Thymus (tissue), 11 donors: ENCODE measurements around the gene RASSF8. TPM values are rescaled to one million over a fixed set of nuclear protein-coding genes. Genes with fewer than 3 reads are reported as not detected.

Experiments used
- DNase-seq, 9 donors: peaks; one replicate each; pipeline ENCODE4 v3.0.0-alpha.2; 2013; ENCODE audit warnings: low spot score in 9 of 9, low read depth in 6 of 9, missing footprints in 1 of 9
- H3K27ac ChIP-seq, 2 donors: one replicate each; pipeline ENCODE4 v1.5.1; 2013; ENCODE audit warnings: control low read depth in 1 of 2, low read depth in 1 of 2, low read length in 1 of 2, mild to moderate bottlenecking in 1 of 2, moderate library complexity in 1 of 2
- H3K27me3 ChIP-seq, 2 donors: one replicate each; pipeline ENCODE4 v1.5.1; 2013; ENCODE audit warnings: low read length in 1 of 2; ENCODE audit not compliant: control insufficient read depth in 2 of 2, insufficient read depth in 1 of 2
- H3K36me3 ChIP-seq, 2 donors: one replicate each; pipeline ENCODE4 v1.5.1; 2013; ENCODE audit warnings: low read length in 1 of 2, mild to moderate bottlenecking in 1 of 2, moderate library complexity in 1 of 2; ENCODE audit not compliant: control insufficient read depth in 2 of 2, insufficient read depth in 2 of 2
- H3K4me1 ChIP-seq, 2 donors: one replicate each; pipeline ENCODE4 v1.5.1; 2013; ENCODE audit warnings: low read length in 2 of 2; ENCODE audit not compliant: control insufficient read depth in 2 of 2, insufficient read depth in 2 of 2
- H3K4me3 ChIP-seq, 2 donors: one replicate each; pipeline ENCODE4 v1.5.1; 2013; ENCODE audit warnings: low read length in 2 of 2, control low read depth in 1 of 2, mild to moderate bottlenecking in 1 of 2
- H3K9me3 ChIP-seq, 2 donors: one replicate each; pipeline ENCODE4 v1.5.1; 2013; ENCODE audit warnings: low read length in 1 of 2, mild to moderate bottlenecking in 1 of 2; ENCODE audit not compliant: control insufficient read depth in 2 of 2, insufficient read depth in 1 of 2
- WGBS: extraction: QIAGEN DNeasy Blood & Tissue Kit; methylation state at CpG from one replicate; pipeline ENCODE4 v1.1.7; 2013; 5-methylcytosine and 5-hydroxymethylcytosine counted together
- polyA plus RNA-seq: library from polyadenylated mRNA; stranded (reverse); fragments of 200-250 nt; gene quantifications from one replicate; pipeline ENCODE4 v1.2.3, GENCODE V29; 2013
- total RNA-seq: library from RNA; stranded (reverse); fragments of 120-200 nt; gene quantifications from one replicate; pipeline ENCODE4 v1.2.4, GENCODE V29; 2013
- donor health status: healthy.

The RASSF8 gene
- total and polyA plus RNA-seq, 2 donors = 6.4 to 15.3 TPM

DNA sequence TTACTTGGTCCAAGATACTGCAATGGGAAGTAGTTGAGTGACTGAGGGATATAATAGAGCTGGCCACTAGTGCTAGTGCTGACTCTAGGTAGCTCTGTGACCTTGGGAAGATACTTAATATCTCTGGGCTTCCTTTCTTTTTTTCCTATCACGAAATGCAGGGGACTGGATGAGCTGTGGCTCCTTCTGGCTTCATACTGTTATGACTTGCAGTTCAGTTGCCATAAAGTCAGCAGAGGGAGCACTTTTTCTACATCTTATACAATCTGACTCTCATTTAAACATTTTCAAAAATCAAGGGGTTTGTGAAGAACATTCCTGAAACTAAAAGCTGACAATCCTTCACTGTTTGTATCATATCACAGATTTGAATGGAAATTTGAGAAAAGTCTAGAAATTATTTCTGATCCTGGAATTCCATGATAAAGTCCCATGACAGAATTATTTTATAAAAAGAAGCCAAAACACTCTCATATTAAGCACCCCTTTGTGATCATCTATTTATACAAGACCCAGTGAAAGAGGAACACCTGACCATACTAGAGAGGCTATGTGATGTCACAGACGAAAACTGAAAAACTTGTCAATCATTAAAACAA is 161.0 kb downstream of the RASSF8 start:
- DNase-seq = peak in 3 of 9 donors; percentile 24 to 70 (median 44)
- Histone ChIP-seq H3K27ac (no peak overlapping the region), H3K27me3 (peaks cover 49 to 65% of the 10 kb centered on the region in 2 donors), H3K4me1 (peaks cover 8 to 25% of the 10 kb centered on the region in 2 donors), H3K4me3 (no peak overlapping the region), H3K36me3 (no peaks in the 10 kb centered on the region), H3K9me3 (no peaks in the 10 kb centered on the region)
- WGBS = 37% methylated on average over 2 of the region's 2 CpGs

DNA sequence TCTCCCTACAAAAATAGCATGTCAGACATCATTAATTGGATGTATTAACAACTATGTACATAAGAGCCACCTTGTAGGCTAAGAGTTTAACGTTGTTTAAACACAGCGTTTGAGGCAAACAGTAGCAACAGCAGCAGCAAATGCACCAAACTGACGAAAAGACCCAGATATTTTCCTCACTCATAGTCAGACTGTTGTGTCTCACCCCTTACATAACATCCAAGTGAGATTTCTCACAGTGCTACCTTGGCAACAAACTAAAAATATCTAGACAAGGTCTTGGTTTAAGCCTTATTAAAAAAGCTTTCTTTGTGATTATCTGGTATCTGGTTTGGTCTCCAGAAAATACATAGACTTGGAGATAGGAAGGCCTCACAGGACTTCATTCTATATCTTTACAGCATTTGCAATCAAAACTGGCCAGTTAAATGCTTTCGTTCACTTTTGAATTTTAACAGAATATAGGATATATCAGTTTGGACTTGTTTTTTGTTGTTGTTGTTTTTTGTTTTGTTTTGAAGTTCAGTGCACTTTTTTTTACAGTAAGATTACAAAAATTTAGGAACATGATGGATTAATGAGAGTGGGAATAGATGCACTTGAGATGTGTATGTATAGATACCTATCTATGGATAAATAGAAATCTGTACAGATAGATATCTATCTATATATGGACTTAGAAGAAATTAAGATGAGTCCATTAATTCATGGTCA is 162.2 kb downstream of the RASSF8 start:
- H3K27ac ChIP-seq = no peak overlapping the region
- no peak for DNase-seq
- 98% methylated on average over 4 of the region's 4 CpGs for WGBS
- no peaks in the 10 kb centered on the region for H3K36me3 ChIP-seq
- peaks cover 56 to 74% of the 10 kb centered on the region in 2 donors for H3K27me3 ChIP-seq
- no peaks in the 10 kb centered on the region for H3K9me3 ChIP-seq
- H3K4me3 ChIP-seq = no peak overlapping the region
- peaks cover 14 to 33% of the 10 kb centered on the region in 2 donors for H3K4me1 ChIP-seq

DNA sequence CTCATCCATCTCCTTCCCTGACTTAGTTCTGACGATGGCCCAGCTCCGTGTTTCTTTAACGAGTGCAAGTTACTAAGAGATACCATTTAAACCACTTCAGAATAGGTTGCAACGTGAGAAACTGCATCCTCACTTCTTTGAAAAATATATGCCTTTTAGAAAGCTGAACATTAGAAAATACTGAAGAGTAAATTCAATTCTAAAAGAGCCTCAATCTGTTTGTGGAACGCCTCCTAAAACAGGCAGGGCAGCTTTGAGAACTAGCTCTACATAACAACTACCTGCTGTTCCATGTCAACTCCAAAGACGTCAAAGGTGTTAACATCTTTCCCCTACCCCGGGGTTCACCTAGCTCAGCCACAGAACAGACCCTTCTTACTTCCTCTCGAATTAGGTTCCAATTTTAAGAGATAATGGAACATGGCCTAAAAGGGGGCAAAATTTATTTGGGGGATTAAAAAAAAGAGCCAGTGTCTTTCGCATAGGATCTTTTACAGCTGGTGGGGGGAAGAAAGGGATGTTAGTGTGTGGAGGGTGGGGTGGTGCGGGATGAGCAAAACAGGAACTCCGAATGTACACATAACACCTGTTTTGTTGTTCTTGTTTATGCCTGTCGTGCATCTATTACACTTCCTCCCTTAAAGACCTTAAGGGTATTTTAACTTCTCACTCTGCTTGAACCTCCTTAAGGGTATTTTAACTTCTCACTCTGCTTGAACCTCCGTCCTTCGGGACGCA is 163.0 kb downstream of the RASSF8 start:
- Histone ChIP-seq H3K9me3 (no peaks in the 10 kb centered on the region), H3K27me3 (peaks cover 64 to 82% of the 10 kb centered on the region in 2 donors), H3K4me3 (peak overlapping the region; percentile 28 to 67), H3K27ac (peak overlapping the region in 1 of 2 donors; percentile 78), H3K36me3 (no peaks in the 10 kb centered on the region), H3K4me1 (peaks cover 19 to 40% of the 10 kb centered on the region in 2 donors)
- DNase-seq = peak in 1 of 9 donors; percentile 18
- WGBS = 43% methylated on average over 15 of the region's 15 CpGs

DNA sequence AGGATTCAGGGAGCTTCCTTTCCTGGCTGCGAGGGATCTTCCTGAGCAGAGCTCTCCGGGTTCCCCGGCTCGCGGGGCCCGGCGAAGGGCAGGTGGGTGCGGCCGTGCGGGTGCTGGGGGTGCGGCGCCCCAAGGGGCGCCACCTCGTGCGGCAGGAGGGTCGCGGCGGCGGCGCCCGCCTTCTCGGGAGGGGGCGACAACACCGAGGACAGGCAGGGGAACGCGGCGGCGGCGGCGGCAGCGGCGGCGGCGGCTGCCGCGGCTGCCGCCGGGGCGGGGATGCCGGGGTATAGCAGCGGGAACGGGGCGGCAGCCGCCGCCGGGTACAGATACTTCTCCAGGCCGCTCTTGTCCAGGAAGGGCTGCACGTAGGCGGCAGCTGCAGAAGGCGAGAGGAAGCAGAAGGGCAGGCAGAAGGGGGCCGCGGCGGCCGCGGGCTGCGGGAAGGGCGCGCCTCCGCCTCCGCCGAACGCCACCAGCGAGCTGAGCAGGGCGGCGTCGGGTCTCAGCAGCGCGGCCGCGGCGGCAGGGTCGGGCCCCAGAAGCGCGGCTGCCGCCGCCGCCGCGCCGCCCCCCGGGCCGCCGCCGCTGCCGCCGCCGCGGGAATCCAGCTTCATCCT is 163.7 kb downstream of the RASSF8 start:
- Histone ChIP-seq H3K4me1 (peaks cover 19 to 47% of the 10 kb centered on the region in 2 donors), H3K9me3 (no peaks in the 10 kb centered on the region), H3K27ac (peak overlapping the region in 1 of 2 donors; percentile 78), H3K4me3 (peak overlapping the region; percentile 28 to 67), H3K36me3 (no peaks in the 10 kb centered on the region), H3K27me3 (peaks cover 67 to 86% of the 10 kb centered on the region in 2 donors)
- under 1% methylated on average over 88 of the region's 88 CpGs for WGBS
- DNase-seq = peak in 3 of 9 donors; percentile 40 to 53 (median 46)

DNA sequence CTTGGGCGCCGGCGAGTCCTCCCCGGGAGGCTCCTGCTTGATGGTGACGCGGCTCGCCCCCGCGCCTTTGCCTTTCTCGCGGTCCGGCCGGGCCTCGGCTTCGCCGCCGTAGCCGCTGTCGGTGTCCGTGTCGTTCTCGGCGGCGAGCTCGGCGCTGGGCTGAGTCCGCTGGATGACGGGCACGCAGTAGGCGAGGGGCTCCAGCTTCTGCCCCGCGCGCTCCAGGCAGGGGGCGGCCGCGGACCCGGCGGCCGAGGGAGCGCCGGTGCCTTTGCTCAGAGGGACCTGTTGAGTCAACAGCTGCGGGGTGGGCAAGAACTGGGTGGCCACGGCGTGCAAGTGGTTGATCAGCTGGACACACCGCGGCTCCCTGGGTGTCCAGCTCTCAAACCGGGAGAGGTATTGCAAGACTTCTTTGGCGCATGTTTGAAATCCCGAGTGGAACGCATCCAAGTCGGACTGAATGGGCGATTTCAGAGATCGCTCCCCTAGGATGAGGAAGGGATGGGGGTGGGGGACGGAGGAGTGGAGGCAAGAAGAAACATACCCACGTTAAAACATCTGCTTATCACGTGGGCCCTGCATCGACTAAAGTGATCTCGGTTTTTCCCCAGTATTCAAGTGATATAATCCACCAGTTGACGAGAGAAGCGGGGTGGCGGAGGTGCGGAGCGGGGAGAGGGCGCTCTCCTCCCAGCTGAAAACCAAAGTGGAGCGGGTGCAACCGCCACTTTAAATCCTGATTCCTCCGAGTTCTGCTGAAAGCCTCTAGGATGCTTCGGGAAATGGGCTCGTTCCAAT is 164.4 kb downstream of the RASSF8 start:
- DNase-seq = peak in 3 of 9 donors; percentile 21 to 59 (median 34)
- Histone ChIP-seq H3K4me1 (peaks cover 19 to 47% of the 10 kb centered on the region in 2 donors), H3K27me3 (peaks cover 74 to 88% of the 10 kb centered on the region in 2 donors), H3K9me3 (no peaks in the 10 kb centered on the region), H3K36me3 (no peaks in the 10 kb centered on the region), H3K4me3 (peak overlapping the region; percentile 39 to 67), H3K27ac (peak overlapping the region in 1 of 2 donors; percentile 78)
- under 1% methylated on average over 69 of the region's 69 CpGs for WGBS

DNA sequence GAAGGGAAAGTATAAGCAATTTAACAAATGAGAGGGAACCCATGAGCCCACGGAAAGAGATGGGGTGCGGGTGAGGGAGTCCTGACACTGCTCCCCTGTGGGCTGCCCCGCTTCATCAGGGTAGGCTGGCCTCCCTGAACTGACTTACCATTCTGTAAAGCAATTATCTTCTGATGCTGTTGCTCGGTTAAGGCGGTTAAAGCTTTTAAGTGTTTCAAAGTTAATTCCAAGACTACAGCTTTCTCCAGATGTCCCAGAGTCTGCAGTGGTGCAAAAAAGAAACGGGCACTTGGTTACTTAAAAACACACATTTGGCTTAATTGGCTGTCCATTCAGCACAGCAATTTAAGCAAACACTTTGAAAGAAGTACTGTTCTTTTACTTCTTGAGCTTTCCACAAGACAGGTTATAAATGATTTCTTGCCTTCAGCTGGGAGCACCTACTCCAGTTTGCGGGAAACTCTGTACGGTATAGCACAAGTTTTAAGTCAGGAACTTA is 165.0 kb downstream of the RASSF8 start:
- H3K9me3 ChIP-seq = no peaks in the 10 kb centered on the region
- 18% methylated on average over 8 of the region's 8 CpGs for WGBS
- H3K27ac ChIP-seq = no peak overlapping the region
- peaks cover 19 to 47% of the 10 kb centered on the region in 2 donors for H3K4me1 ChIP-seq
- peak overlapping the region; percentile 39 to 67 for H3K4me3 ChIP-seq
- H3K27me3 ChIP-seq = peaks cover 77 to 90% of the 10 kb centered on the region in 2 donors
- no peak for DNase-seq
- no peaks in the 10 kb centered on the region for H3K36me3 ChIP-seq

DNA sequence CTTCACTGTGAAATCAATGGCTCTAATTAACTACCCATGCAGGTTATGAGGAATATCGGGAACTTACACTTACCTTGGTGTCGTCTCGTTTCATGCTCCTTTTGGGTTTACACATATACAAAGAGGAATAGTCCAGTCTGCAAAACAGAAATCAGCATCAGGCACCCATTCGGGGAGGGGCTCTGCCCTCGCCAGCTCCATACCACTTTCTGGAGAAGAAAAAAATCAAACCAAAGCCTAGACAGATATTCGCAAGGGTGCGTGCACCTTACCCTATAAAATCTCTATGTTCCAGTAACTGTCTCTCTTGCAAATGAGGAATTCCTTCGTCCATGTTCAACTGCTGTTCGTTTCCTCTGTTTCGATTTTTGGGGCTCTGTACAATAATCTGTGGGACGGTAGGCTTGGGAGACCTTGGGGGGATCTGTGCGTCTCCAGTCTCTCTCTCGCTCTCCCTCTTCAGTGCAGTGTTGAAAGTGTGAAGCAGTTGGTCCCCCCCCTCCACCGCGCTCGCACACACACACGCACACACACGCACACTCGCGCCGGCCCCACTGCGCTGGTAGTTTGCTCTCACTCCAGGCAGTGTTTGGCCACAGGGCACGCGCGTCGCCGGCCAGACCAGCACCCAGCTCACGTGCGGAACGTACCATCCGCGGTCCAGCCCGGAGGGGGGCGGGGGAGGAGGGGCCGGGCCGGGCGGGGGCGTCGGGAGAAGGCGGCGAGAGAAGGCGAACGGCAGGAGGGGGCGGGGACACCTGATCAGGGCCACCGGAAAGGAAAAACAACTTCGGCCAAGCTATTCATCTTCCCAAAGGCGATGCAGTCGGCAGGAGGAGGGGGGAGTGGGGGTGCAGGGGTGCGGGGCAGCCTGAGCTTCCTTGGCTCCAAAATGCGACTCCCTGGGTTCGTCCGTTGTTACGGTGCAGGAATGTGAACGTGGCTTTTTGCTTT is 166.2 kb downstream of the RASSF8 start, which contains the start of gene BHLHE41:
BHLHE41 (minus strand) TSS at position 592 of the 954 bp plus-strand sequence; CDS start at position 334, 258 bp downstream.
- peaks cover 82 to 92% of the 10 kb centered on the region in 2 donors for H3K27me3 ChIP-seq
- WGBS = 2% methylated on average over 54 of the region's 54 CpGs
- H3K36me3 ChIP-seq = no peaks in the 10 kb centered on the region
- peak in 3 of 9 donors; percentile 13 to 36 (median 19) for DNase-seq
- H3K4me3 ChIP-seq = peak within 1 kb of the TSS; percentile 42 to 53
- no peaks in the 10 kb centered on the region for H3K9me3 ChIP-seq
- H3K27ac ChIP-seq = peak within 1 kb of the TSS in 1 of 2 donors; percentile 89
- H3K4me1 ChIP-seq = peaks cover 19 to 47% of the 10 kb centered on the region in 2 donors
